GM06990 (cell line): ENCODE measurements around the gene IL12B.

Experiments
- DNase-seq: peaks from one replicate; pipeline ENCODE4 v3.0.0-alpha.2; 2011; ENCODE audit not compliant: insufficient read length; ENCODE audit errors: extremely low read depth
- H3K27me3 ChIP-seq: replicated peaks from 2 replicates; pipeline ENCODE4 v1.6.0; 2011; ENCODE audit warnings: low read length; ENCODE audit not compliant: control insufficient read depth, insufficient read depth
- H3K36me3 ChIP-seq: 2 replicates; pipeline ENCODE4 v1.5.1; 2011; ENCODE audit warnings: low read length; ENCODE audit not compliant: control insufficient read depth, insufficient read depth
- H3K4me3 ChIP-seq: replicated peaks from 2 replicates; pipeline ENCODE4 v1.5.1; 2011; ENCODE audit warnings: low read depth, mild to moderate bottlenecking, control low read depth, low read length
- TF ChIP-seq, protein P1 (sequence below): IDR thresholded peaks from 2 replicates; pipeline ENCODE4 v1.5.1; 2011; ENCODE audit warnings: low read length, control low read depth, mild to moderate bottlenecking, inconsistent platforms; ENCODE audit not compliant: insufficient read depth, poor library complexity, severe bottlenecking

IL12B gene

GRCh38 chr5:159337016-159337955, 7.0 kb upstream of the IL12B start:
- TF ChIP-seq, protein P1, sequence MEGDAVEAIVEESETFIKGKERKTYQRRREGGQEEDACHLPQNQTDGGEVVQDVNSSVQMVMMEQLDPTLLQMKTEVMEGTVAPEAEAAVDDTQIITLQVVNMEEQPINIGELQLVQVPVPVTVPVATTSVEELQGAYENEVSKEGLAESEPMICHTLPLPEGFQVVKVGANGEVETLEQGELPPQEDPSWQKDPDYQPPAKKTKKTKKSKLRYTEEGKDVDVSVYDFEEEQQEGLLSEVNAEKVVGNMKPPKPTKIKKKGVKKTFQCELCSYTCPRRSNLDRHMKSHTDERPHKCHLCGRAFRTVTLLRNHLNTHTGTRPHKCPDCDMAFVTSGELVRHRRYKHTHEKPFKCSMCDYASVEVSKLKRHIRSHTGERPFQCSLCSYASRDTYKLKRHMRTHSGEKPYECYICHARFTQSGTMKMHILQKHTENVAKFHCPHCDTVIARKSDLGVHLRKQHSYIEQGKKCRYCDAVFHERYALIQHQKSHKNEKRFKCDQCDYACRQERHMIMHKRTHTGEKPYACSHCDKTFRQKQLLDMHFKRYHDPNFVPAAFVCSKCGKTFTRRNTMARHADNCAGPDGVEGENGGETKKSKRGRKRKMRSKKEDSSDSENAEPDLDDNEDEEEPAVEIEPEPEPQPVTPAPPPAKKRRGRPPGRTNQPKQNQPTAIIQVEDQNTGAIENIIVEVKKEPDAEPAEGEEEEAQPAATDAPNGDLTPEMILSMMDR, result no peak
- no peak overlapping the region for H3K4me3 ChIP-seq
- H3K27me3 ChIP-seq, result no peaks in the 10 kb centered on the region; the same call in 1 of the 2 replicates
- no peaks in the 10 kb centered on the region for H3K36me3 ChIP-seq
- no peak for DNase-seq

- no peak for DNase-seq
- TF ChIP-seq, protein P1, result no peak
- no peaks in the 10 kb centered on the region; the same call in 1 of the 2 replicates for H3K27me3 ChIP-seq
- no peak overlapping the region for H3K4me3 ChIP-seq
- H3K36me3 ChIP-seq, result no peaks in the 10 kb centered on the region
Measured at GRCh38 chr5:159336586-159336985, 6.3 kb upstream of the IL12B start.

- H3K4me3 ChIP-seq, result no peak overlapping the region
- DNase-seq, result no peak
- TF ChIP-seq, protein P1, result no peak
- no peaks in the 10 kb centered on the region for H3K36me3 ChIP-seq
- H3K27me3 ChIP-seq, result no peaks in the 10 kb centered on the region; the same call in 1 of the 2 replicates
Measured at GRCh38 chr5:159333545-159333925, 3.2 kb upstream of the IL12B start.

- no peak overlapping the region for H3K4me3 ChIP-seq
- DNase-seq, result no peak
- H3K27me3 ChIP-seq, result no peaks in the 10 kb centered on the region; the same call in 1 of the 2 replicates
- TF ChIP-seq, protein P1, result peak; percentile 4
- H3K36me3 ChIP-seq, result no peaks in the 10 kb centered on the region
Measured at GRCh38 chr5:159332800-159333544, 2.7 kb upstream of the IL12B start.

- Histone ChIP-seq H3K27me3 (no peaks in the 10 kb centered on the region; the same call in 1 of the 2 replicates), H3K36me3 (no peaks in the 10 kb centered on the region), H3K4me3 (peak overlapping the region; percentile 57)
- peak; percentile 80 for DNase-seq
- TF ChIP-seq, protein P1, result peak; percentile 82
Measured at GRCh38 chr5:159331093-159331973, 1.0 kb upstream of the IL12B start.
